HG03575 (cell line): ENCODE data around the gene LBX2.
A peak's percentile ranks its signal among the peaks of the same experiment; 100 is the strongest.
"Not testable (repeated sequence)": the region's sequence is repeated elsewhere in the genome, so short reads cannot be mapped to it uniquely, and the experiment has no call there.

ENCODE experiments used
- ATAC-seq: cut with Tn5 transposase; IDR thresholded peaks from one replicate; pipeline ENCODE4 v1.9.1; 2021; ENCODE audit not compliant: unreplicated experiment, insufficient number of reproducible peaks, low FRiP score; ENCODE audit errors: extremely low read depth

The LBX2 gene

DNA sequence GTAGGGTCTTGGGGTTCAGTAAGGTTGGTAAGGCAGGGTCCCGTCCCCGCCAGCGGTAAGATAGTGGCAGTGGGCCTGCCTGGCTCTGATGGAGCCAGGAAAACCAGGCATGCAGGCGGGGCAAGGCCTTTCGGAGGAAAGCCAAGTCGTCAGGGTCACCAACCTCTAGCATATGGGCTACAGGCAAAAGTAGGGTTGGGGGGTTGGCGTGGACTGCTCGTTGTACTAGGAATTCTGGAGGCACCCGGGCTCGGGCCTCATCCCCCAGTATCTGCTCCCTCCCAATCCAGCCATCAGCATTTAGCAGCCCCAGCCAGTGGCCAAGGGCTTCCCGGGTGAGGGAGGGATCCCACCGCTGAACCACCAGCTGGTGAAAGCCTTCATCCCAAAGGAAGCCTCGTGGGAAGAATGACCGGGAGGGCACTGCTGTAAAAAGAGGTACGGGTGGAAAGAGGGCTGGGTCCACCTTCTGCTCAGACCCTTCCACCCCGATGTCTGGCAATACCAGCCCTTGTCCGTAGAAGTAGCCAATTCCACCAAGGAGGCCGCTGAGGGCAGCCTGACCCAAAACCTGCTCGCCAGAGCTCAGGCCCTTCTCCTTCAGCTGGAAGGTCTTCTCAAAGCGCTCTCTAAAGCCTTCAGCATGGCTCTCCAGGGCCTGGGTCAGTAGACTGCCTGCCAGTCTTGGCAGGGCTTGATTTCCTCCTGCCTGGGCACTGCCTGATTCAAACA lies 37.2 kb downstream of the LBX2 start:
- no peak for ATAC-seq

GRCh38 chr2:74461187-74462053 lies 38.0 kb downstream of the LBX2 start:
- no peak for ATAC-seq

- ATAC-seq: not testable (repeated sequence)
Observed at GRCh38 chr2:74460187-74460586, 39.2 kb downstream of the LBX2 start.

GRCh38 chr2:74459503-74460118 lies 39.8 kb downstream of the LBX2 start:
- ATAC-seq: not testable (repeated sequence)

- ATAC-seq: no peak
Observed at GRCh38 chr2:74458938-74459363, 40.5 kb downstream of the LBX2 start.

DNA sequence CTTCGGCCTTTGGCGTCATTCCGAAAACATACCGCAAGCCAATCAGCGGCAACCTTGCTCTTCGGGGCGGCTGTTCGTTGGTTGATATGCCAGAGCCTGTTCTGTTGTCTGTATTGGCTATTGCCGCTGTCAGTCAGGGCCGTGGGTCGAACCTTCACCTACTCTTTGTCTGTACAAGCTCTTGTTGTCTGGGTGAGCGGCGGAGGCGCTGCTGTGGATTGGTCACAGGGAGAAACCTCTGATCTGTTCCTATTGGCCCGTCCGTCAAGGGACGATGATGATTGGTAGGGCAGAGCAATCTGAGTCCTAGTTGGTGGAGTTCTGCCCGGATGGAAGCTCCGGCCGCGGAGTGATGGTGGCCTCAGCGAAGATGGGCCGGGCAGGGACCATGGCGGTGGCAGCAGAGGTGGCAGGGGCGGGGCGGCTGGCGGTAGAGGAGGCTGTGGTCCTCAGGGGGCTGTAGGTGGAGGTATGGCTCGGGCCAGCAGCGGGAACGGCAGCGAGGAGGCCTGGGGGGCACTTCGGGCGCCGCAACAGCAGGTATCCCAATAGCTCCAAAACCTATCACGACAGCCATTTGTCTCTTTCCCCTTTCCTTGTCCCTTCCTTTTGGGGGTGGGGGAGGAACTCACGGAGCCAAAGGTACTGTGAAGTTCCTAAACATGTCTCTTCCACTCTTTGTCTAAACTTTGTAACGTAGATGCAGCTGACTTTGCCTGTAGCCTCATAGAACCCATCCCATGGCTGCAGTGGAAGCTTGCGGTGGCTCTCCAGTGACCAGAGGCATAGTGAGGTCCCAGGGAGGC lies 41.1 kb downstream of the LBX2 start, which contains the start of gene WBP1:
TSS of gene WBP1 (plus strand) at position 307 of the 806 bp plus-strand sequence. CDS start at position 472, 165 bp downstream.
- peak; percentile 71 for ATAC-seq

- ATAC-seq: peak; percentile 1
Observed at GRCh38 chr2:74457549-74458131, 41.8 kb downstream of the LBX2 start.

DNA sequence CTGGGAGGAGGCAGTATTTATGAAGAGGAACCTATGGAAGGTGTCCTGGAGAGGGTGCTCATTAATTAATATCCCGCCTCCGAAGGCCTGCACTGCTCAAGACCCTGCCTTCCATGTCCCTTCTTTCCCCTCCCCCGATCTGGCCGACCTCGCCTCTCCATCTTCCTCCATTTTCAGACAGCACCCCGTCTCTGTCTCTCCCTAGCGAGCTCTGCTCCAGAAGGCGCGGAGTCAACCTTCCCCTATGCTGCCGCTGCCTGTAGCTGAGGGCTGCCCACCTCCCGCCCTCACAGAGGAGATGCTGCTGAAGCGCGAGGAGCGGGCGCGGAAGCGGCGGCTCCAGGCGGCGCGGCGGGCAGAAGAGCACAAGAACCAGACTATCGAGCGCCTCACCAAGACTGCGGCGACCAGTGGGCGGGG lies 42.3 kb downstream of the LBX2 start:
- ATAC-seq: no peak

DNA sequence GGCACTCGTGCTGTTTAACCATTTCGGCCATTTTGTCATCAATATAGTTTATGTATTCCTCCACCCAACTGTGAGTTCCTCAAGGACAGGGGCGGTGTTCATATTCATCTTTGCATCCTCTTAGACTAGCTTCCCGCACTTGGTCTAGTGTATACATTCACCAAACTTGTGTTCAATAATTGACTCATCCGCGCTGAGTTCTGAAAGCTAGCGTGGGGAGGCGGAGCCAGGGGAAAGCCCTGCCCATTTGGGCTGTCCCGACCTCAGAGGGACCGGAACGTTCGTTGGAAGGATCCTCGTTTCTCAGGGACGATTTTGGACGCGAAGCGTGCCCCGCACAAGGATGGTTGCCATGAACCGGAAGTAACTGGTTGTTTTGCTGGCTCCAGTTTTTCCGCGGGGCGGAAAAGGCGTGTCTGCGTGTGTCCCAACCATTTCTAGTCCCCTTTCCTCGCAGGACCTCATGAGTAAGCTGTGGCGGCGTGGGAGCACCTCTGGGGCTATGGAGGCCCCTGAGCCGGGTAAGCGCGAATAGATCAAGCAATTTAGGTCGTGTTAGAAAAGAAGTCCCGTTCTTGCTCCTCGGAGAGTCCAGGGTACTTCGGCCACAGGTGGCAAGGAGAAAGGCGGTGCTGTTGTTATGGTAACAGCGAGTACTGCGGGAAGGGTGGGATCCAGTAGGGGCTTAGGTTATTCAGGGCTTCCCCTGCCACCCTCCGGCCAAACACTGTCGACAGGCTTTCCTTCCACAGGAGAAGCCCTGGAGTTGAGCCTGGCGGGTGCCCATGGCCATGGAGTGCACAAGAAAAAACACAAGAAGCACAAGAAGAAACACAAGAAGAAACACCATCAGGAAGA lies 44.5 kb downstream of the LBX2 start, which contains the start of gene INO80B:
TSS of gene INO80B (plus strand) at position 434 of the 858 bp plus-strand sequence. CDS start at position 464, 30 bp downstream.
- ATAC-seq: peak; percentile 38

GRCh38 chr2:74450570-74451190 lies 48.7 kb downstream of the LBX2 start:
- no peak for ATAC-seq

GRCh38 chr2:74448771-74449170 lies 50.6 kb downstream of the LBX2 start:
- ATAC-seq: no peak
